GM12801 (cell line): ENCODE measurements around the gene PYGO2.

Experiments used
- CTCF ChIP-seq: IDR thresholded peaks from one replicate; pipeline ENCODE4 v1.5.1; 2011; ENCODE audit warnings: control low read depth; ENCODE audit not compliant: insufficient read length; ENCODE audit errors: extremely low read depth

PYGO2 gene

GRCh38 chr1:154998818-154999570 lies 37.4 kb upstream of the PYGO2 start:
- peak; percentile 72 for TF ChIP-seq CTCF

GRCh38 chr1:154998201-154998780 lies 36.7 kb upstream of the PYGO2 start:
- no peak for TF ChIP-seq CTCF

- no peak for TF ChIP-seq CTCF
Observed at GRCh38 chr1:154996966-154997701, 35.6 kb upstream of the PYGO2 start.

GRCh38 chr1:154994591-154994990 lies 33.0 kb upstream of the PYGO2 start:
- TF ChIP-seq CTCF, result no peak

GRCh38 chr1:154994269-154994587 lies 32.6 kb upstream of the PYGO2 start:
- no peak for TF ChIP-seq CTCF

GRCh38 chr1:154993572-154994268 lies 32.1 kb upstream of the PYGO2 start, which contains the start of gene LENEP:
Gene LENEP (plus strand): TSS chr1:154993586. CDS start chr1:154993608, 22 bp downstream.
- TF ChIP-seq CTCF, result no peak
